CD4-positive, CD25-positive, alpha-beta regulatory T cell (primary cell): ENCODE results near the gene EVI5. TPM values are rescaled to one million over a fixed set of nuclear protein-coding genes. Genes with fewer than 3 reads are reported as not detected.

ENCODE experiments used
- ATAC-seq, 2 donors: fragments of 150-1000 bp; cut with Tn5 transposase; one replicate each; pipeline ENCODE4 v1.10.0; 2021; ENCODE audit warnings: low read depth in 2 of 2, moderate number of reproducible peaks in 2 of 2, moderate library complexity in 1 of 2
- DNase-seq, 3 donors: peaks; one replicate each; pipeline versions ENCODE4 v3.0.0 to v3.0.0-alpha.2; 2012 to 2022; ENCODE audit warnings: mixed read lengths in 1 of 3
- H3K27ac ChIP-seq: one replicate; pipeline ENCODE4 v1.7.0; 2013; ENCODE audit warnings: mild to moderate bottlenecking, low read length; ENCODE audit not compliant: insufficient read depth, poor library complexity, severe bottlenecking
- H3K27me3 ChIP-seq: one replicate; pipeline ENCODE4 v1.7.0; 2013; ENCODE audit warnings: low read length; ENCODE audit not compliant: control insufficient read depth, insufficient read depth
- H3K36me3 ChIP-seq: one replicate; pipeline ENCODE4 v1.7.0; 2013; ENCODE audit warnings: mild to moderate bottlenecking, low read length, moderate library complexity; ENCODE audit not compliant: control insufficient read depth, insufficient read depth
- H3K4me1 ChIP-seq: 2 replicates; pipeline ENCODE4 v1.7.0; 2013; ENCODE audit warnings: mild to moderate bottlenecking, low read length; ENCODE audit not compliant: insufficient read depth, control insufficient read depth, poor library complexity, severe bottlenecking
- H3K4me3 ChIP-seq: one replicate; pipeline ENCODE4 v1.7.0; 2013; ENCODE audit warnings: low read depth, mild to moderate bottlenecking, low read length, moderate library complexity
- H3K9me3 ChIP-seq, 2 experiments: 1 replicate in 1 of 2; 2 replicates in 1 of 2; pipeline ENCODE4 v1.7.0; 2013; ENCODE audit warnings: low read length in 2 of 2, mild to moderate bottlenecking in 1 of 2, moderate library complexity in 1 of 2; ENCODE audit not compliant: control insufficient read depth in 2 of 2
- H3K27ac Mint-ChIP-seq, 3 donors: one replicate each; pipeline ENCODE4 v1.8.0; 2020 to 2022; ENCODE audit warnings: mild to moderate bottlenecking in 3 of 3, mixed read lengths in 3 of 3, moderate library complexity in 2 of 3
- H3K27me3 Mint-ChIP-seq: one replicate; pipeline ENCODE4 v1.8.0; 2022; ENCODE audit warnings: mild to moderate bottlenecking, mixed read lengths
- H3K36me3 Mint-ChIP-seq: one replicate; pipeline ENCODE4 v1.8.0; 2020; ENCODE audit warnings: mixed read lengths
- H3K4me1 Mint-ChIP-seq, 4 donors: one replicate each; pipeline ENCODE4 v1.8.0; 2020 to 2022; ENCODE audit warnings: mixed read lengths in 4 of 4, mild to moderate bottlenecking in 1 of 4
- H3K4me3 Mint-ChIP-seq, 4 donors: one replicate each; pipeline ENCODE4 v1.8.0; 2020 to 2022; ENCODE audit warnings: mild to moderate bottlenecking in 4 of 4, mixed read lengths in 4 of 4, moderate library complexity in 3 of 4
- H3K9me3 Mint-ChIP-seq, 7 donors: one replicate each; pipeline ENCODE4 v1.8.0; 2020 to 2022; ENCODE audit warnings: mixed read lengths in 7 of 7, mild to moderate bottlenecking in 3 of 7, moderate library complexity in 2 of 7
- polyA plus RNA-seq, 4 donors: library from polyadenylated mRNA; unstranded; fragments of 300-500 nt; fragmentation: Illumina TruSeq; gene quantifications; one replicate each; pipeline ENCODE4 v1.2.3, GENCODE V29; 2021
- total RNA-seq: library from RNA; stranded (reverse); gene quantifications from one replicate; pipeline ENCODE4 v1.2.3, GENCODE V29; 2022

Gene EVI5
- total and polyA plus RNA-seq, 5 donors from 2014 or later: 0.52 to 2.7 (median 0.59) TPM

- H3K27me3 Mint-ChIP-seq: no peaks in the 10 kb centered on the region
Measured at GRCh38 chr1:92563457-92564216, 221.3 kb downstream of the EVI5 start.

GRCh38 chr1:92556350-92556749 lies 228.6 kb downstream of the EVI5 start:
- Mint-ChIP-seq H3K27me3 (peaks cover 9% of the 10 kb centered on the region), H3K4me1 (peaks cover 0 to 8% (median 0%) of the 10 kb centered on the region in 4 donors), H3K36me3 (no peaks in the 10 kb centered on the region), H3K27ac (peak overlapping the region in 1 of 3 donors; percentile 10), H3K4me3 (no peak overlapping the region), H3K9me3 (peaks cover 0 to 1% (median 0%) of the 10 kb centered on the region in 7 donors)
- ATAC-seq (no peak), DNase-seq (no peak)
- Histone ChIP-seq H3K4me3 (no peak overlapping the region), H3K27me3 (no peaks in the 10 kb centered on the region), H3K9me3 (no peaks in the 10 kb centered on the region), H3K27ac (no peak overlapping the region), H3K36me3 (no peaks in the 10 kb centered on the region), H3K4me1 (no peaks in the 10 kb centered on the region)

More at GRCh38 chr1:92563457-92564216, 221.3 kb downstream of the EVI5 start:
- Histone ChIP-seq H3K27ac (no peak overlapping the region), H3K27me3 (no peaks in the 10 kb centered on the region), H3K9me3 (no peaks in the 10 kb centered on the region), H3K4me1 (no peaks in the 10 kb centered on the region), H3K4me3 (no peak overlapping the region), H3K36me3 (no peaks in the 10 kb centered on the region)
- H3K9me3 Mint-ChIP-seq: peaks cover 0 to 1% (median 0%) of the 10 kb centered on the region in 7 donors
- H3K4me1 Mint-ChIP-seq: peaks cover 0 to 10% (median under 1%) of the 10 kb centered on the region in 4 donors
- H3K27ac Mint-ChIP-seq: no peak overlapping the region
- H3K4me3 Mint-ChIP-seq: no peak overlapping the region
- DNase-seq (no peak), ATAC-seq (no peak)
- H3K36me3 Mint-ChIP-seq: no peaks in the 10 kb centered on the region

GRCh38 chr1:92554216-92554615 lies 230.7 kb downstream of the EVI5 start:
- Mint-ChIP-seq H3K27ac (no peak overlapping the region), H3K4me1 (peaks cover 0 to 8% (median under 1%) of the 10 kb centered on the region in 4 donors)
- no peak overlapping the region for H3K4me3 ChIP-seq

GRCh38 chr1:92551916-92552315 lies 233.0 kb downstream of the EVI5 start:
- peaks cover 0 to 3% (median 0%) of the 10 kb centered on the region in 7 donors for H3K9me3 Mint-ChIP-seq
- H3K9me3 ChIP-seq: no peaks in the 10 kb centered on the region
- H3K27ac ChIP-seq: no peak overlapping the region
- H3K4me1 ChIP-seq: no peaks in the 10 kb centered on the region
- no peak overlapping the region for H3K4me3 Mint-ChIP-seq
- no peak for ATAC-seq
- H3K36me3 ChIP-seq: no peaks in the 10 kb centered on the region
- no peaks in the 10 kb centered on the region for H3K27me3 ChIP-seq
- H3K27ac Mint-ChIP-seq: no peak overlapping the region
- H3K36me3 Mint-ChIP-seq: no peaks in the 10 kb centered on the region
- H3K4me3 ChIP-seq: no peak overlapping the region
- peaks cover 13% of the 10 kb centered on the region for H3K27me3 Mint-ChIP-seq
- no peak for DNase-seq
- H3K4me1 Mint-ChIP-seq: peaks cover 0 to 8% (median under 1%) of the 10 kb centered on the region in 4 donors

More at GRCh38 chr1:92554216-92554615, 230.7 kb downstream of the EVI5 start:
- H3K9me3 ChIP-seq: no peaks in the 10 kb centered on the region
- H3K36me3 ChIP-seq: no peaks in the 10 kb centered on the region
- H3K9me3 Mint-ChIP-seq: peaks cover 0 to 3% (median 0%) of the 10 kb centered on the region in 7 donors
- H3K4me1 ChIP-seq: no peaks in the 10 kb centered on the region
- no peak overlapping the region for H3K27ac ChIP-seq
- no peak overlapping the region for H3K4me3 Mint-ChIP-seq
- no peak for ATAC-seq
- H3K36me3 Mint-ChIP-seq: no peaks in the 10 kb centered on the region
- peaks cover 13% of the 10 kb centered on the region for H3K27me3 Mint-ChIP-seq
- no peak for DNase-seq
- H3K27me3 ChIP-seq: no peaks in the 10 kb centered on the region

- Mint-ChIP-seq H3K27ac (no peak overlapping the region), H3K36me3 (no peaks in the 10 kb centered on the region), H3K9me3 (peaks cover 0 to 3% (median 0%) of the 10 kb centered on the region in 7 donors), H3K27me3 (peaks cover under 1% of the 10 kb centered on the region), H3K4me1 (peaks cover 0 to 6% (median 2%) of the 10 kb centered on the region in 4 donors), H3K4me3 (no peak overlapping the region)
- ATAC-seq (no peak), DNase-seq (no peak)
- no peaks in the 10 kb centered on the region for H3K4me1 ChIP-seq
- no peaks in the 10 kb centered on the region for H3K27me3 ChIP-seq
- H3K27ac ChIP-seq: no peak overlapping the region
- no peaks in the 10 kb centered on the region for H3K9me3 ChIP-seq
- H3K36me3 ChIP-seq: no peaks in the 10 kb centered on the region
- H3K4me3 ChIP-seq: no peak overlapping the region
Measured at GRCh38 chr1:92544756-92545165, 240.1 kb downstream of the EVI5 start.

- Histone ChIP-seq H3K4me3 (no peak overlapping the region), H3K4me1 (peaks cover 8% of the 10 kb centered on the region), H3K27me3 (no peaks in the 10 kb centered on the region), H3K27ac (no peak overlapping the region), H3K9me3 (no peaks in the 10 kb centered on the region), H3K36me3 (no peaks in the 10 kb centered on the region)
- Mint-ChIP-seq H3K4me1 (peaks cover 5 to 14% (median 7%) of the 10 kb centered on the region in 4 donors), H3K9me3 (peaks cover 0 to 3% (median 0%) of the 10 kb centered on the region in 7 donors), H3K27ac (peak overlapping the region in 1 of 3 donors; percentile 48), H3K4me3 (no peak overlapping the region), H3K27me3 (no peaks in the 10 kb centered on the region), H3K36me3 (no peaks in the 10 kb centered on the region)
- DNase-seq: no peak
- ATAC-seq: no peak
Measured at GRCh38 chr1:92543131-92544055, 241.5 kb downstream of the EVI5 start.

GRCh38 chr1:92538413-92539061 lies 246.4 kb downstream of the EVI5 start:
- peaks cover 24 to 54% (median 33%) of the 10 kb centered on the region in 4 donors for H3K4me1 Mint-ChIP-seq
- H3K27ac Mint-ChIP-seq: peak overlapping the region; percentile 88 to 97 (median 94)
- DNase-seq: peak in 1 of 3 donors; percentile 56
- H3K27me3 Mint-ChIP-seq: no peaks in the 10 kb centered on the region
- H3K9me3 ChIP-seq: no peaks in the 10 kb centered on the region
- peak overlapping the region; percentile 83 for H3K27ac ChIP-seq
- peak overlapping the region; percentile 45 to 80 (median 79) for H3K4me3 Mint-ChIP-seq
- H3K36me3 Mint-ChIP-seq: no peaks in the 10 kb centered on the region
- peak overlapping the region; percentile 67 for H3K4me3 ChIP-seq
- no peaks in the 10 kb centered on the region for H3K27me3 ChIP-seq
- no peaks in the 10 kb centered on the region for H3K36me3 ChIP-seq
- peaks cover 0 to 7% (median 0%) of the 10 kb centered on the region in 7 donors for H3K9me3 Mint-ChIP-seq
- H3K4me1 ChIP-seq: peaks cover 37% of the 10 kb centered on the region
- ATAC-seq: peak; percentile 27 to 28
